ENCODE measurements around the gene PLEKHA7. TPM values are rescaled to one million over a fixed set of nuclear protein-coding genes. Genes with fewer than 3 reads are reported as not detected.

PLEKHA7 gene
- total and polyA plus RNA-seq, 2 of the 13 experiments (the other 11 are each of a cell fraction or from before 2014, with no cell fraction given) = 17.5 to 18.7 TPM

DNA sequence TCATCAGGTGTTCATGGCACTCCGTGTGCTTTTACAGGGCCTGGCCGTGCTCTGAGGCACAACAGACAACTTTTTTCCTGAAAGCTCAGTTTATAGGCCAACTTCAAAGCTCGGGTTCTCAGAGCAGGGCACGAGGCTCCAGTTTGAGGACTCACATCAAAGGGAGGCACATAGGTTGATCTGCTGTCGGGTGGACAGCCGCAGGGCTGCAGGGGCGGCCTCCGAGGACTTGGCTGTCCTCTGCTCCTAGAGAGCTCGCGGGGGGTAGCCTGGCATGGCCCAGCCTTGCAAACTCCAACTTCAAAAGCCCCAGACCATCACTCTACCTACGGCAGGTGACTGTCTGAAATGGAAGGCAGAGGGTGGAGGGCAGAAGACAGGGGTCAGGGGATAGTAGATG, 244.2 kb downstream of the PLEKHA7 start (continued):
- TF ChIP-seq ZNF687 (CRISPR knock-in tag; IDR thresholded peaks at IDR 0.05) (peak; percentile 65), ZNF343 (CRISPR knock-in tag; IDR thresholded peaks at IDR 0.05) (no peak), ZNF546 (CRISPR knock-in tag; conservative IDR thresholded peaks at IDR 0.05) (no peak), ZNF598 (CRISPR knock-in tag; IDR thresholded peaks at IDR 0.05; ENCODE audit: borderline replicate concordance) (no peak), BCL6 (CRISPR knock-in tag; IDR thresholded peaks at IDR 0.05) (peak; percentile 91), MTA3 (CRISPR knock-in tag; IDR thresholded peaks at IDR 0.05) (no peak), HHEX (CRISPR knock-in tag; IDR thresholded peaks at IDR 0.05) (no peak), CCAR2 (optimal IDR thresholded peaks at IDR 0.05; ENCODE audit: low read depth, low read length) (no peak), ETV5 (CRISPR knock-in tag; IDR thresholded peaks at IDR 0.05; ENCODE audit: borderline replicate concordance) (no peak), ATF2 (CRISPR knock-in tag; IDR thresholded peaks at IDR 0.05) (no peak), ZNF260 (CRISPR knock-in tag; IDR thresholded peaks at IDR 0.05; ENCODE audit: borderline replicate concordance, low read depth) (no peak), CBFB (CRISPR knock-in tag; IDR thresholded peaks at IDR 0.05) (no peak), NRL (CRISPR knock-in tag; IDR thresholded peaks at IDR 0.05; ENCODE audit: borderline replicate concordance) (no peak), NFYC (CRISPR knock-in tag; IDR thresholded peaks at IDR 0.05) (no peak), MAX (IDR thresholded peaks at IDR 0.05) (peak; percentile 78), BHLHE40 (IDR thresholded peaks at IDR 0.05; ENCODE audit: low read length) (peak; percentile 80), KLF9 (CRISPR knock-in tag; IDR thresholded peaks at IDR 0.05; ENCODE audit: low read depth) (no peak), ZNF577 (CRISPR knock-in tag; IDR thresholded peaks at IDR 0.05; ENCODE audit: borderline replicate concordance, low read depth) (no peak), SALL1 (CRISPR knock-in tag; IDR thresholded peaks at IDR 0.05) (0 out of 2 replicates have a peak, but pooled peaks have one; percentile 12), NFE2L1 (CRISPR knock-in tag; IDR thresholded peaks at IDR 0.05; ENCODE audit: borderline replicate concordance) (no peak), SNRNP70 (IDR thresholded peaks at IDR 0.05; ENCODE audit: low read depth, low read length) (no peak), ZNF678 (CRISPR knock-in tag; IDR thresholded peaks at IDR 0.05) (no peak)
- TF ChIP-seq, protein P1, sequence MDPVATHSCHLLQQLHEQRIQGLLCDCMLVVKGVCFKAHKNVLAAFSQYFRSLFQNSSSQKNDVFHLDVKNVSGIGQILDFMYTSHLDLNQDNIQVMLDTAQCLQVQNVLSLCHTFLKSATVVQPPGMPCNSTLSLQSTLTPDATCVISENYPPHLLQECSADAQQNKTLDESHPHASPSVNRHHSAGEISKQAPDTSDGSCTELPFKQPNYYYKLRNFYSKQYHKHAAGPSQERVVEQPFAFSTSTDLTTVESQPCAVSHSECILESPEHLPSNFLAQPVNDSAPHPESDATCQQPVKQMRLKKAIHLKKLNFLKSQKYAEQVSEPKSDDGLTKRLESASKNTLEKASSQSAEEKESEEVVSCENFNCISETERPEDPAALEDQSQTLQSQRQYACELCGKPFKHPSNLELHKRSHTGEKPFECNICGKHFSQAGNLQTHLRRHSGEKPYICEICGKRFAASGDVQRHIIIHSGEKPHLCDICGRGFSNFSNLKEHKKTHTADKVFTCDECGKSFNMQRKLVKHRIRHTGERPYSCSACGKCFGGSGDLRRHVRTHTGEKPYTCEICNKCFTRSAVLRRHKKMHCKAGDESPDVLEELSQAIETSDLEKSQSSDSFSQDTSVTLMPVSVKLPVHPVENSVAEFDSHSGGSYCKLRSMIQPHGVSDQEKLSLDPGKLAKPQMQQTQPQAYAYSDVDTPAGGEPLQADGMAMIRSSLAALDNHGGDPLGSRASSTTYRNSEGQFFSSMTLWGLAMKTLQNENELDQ (CRISPR knock-in tag; IDR thresholded peaks at IDR 0.05; ENCODE audit: borderline replicate concordance) = no peak
- TF ChIP-seq, protein P2, sequence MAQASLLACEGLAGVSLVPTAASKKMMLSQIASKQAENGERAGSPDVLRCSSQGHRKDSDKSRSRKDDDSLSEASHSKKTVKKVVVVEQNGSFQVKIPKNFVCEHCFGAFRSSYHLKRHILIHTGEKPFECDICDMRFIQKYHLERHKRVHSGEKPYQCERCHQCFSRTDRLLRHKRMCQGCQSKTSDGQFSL (CRISPR knock-in tag; IDR thresholded peaks at IDR 0.05) = no peak
